GM12874 (cell line): Measurements from ENCODE around the gene GSN.

Experiments
- TF ChIP-seq, protein P1 (sequence below): IDR thresholded peaks from 2 replicates; pipeline ENCODE4 v1.5.1; 2011; ENCODE audit warnings: low read depth, mild to moderate bottlenecking, control low read depth, low read length, moderate library complexity; ENCODE audit not compliant: insufficient read depth

The GSN gene

GRCh38 chr9:121267689-121268597, at the start of gene GSN:
Gene GSN, plus strand, starts transcription at chr9:121268162. Its CDS starts 33,810 bp downstream, at chr9:121301972.
- TF ChIP-seq, protein P1, sequence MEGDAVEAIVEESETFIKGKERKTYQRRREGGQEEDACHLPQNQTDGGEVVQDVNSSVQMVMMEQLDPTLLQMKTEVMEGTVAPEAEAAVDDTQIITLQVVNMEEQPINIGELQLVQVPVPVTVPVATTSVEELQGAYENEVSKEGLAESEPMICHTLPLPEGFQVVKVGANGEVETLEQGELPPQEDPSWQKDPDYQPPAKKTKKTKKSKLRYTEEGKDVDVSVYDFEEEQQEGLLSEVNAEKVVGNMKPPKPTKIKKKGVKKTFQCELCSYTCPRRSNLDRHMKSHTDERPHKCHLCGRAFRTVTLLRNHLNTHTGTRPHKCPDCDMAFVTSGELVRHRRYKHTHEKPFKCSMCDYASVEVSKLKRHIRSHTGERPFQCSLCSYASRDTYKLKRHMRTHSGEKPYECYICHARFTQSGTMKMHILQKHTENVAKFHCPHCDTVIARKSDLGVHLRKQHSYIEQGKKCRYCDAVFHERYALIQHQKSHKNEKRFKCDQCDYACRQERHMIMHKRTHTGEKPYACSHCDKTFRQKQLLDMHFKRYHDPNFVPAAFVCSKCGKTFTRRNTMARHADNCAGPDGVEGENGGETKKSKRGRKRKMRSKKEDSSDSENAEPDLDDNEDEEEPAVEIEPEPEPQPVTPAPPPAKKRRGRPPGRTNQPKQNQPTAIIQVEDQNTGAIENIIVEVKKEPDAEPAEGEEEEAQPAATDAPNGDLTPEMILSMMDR, result no peak

- TF ChIP-seq, protein P1, result no peak
These were observed 49.5 kb upstream of the GSN start for GRCh38 chr9:121218357-121219027.

DNA sequence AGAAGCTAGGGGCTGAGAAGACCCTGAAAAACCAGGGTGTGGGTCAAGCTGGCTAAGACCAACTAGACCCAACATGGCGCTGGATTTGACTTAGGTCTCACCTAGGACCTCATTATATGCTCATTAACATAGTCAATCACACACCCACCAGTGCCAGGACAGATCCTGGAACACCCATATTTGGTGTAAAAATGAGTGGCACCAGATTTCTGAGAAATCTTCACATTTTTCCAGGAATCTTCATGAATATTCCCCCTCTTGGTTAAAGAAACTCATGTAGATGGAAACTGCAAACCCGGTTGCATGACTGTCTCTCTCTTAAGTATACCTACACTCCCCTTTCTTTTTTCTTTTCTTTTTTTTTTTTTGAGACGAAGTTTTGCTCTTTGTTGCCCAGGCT, 48.4 kb upstream of the GSN start:
- TF ChIP-seq, protein P1, result no peak

DNA sequence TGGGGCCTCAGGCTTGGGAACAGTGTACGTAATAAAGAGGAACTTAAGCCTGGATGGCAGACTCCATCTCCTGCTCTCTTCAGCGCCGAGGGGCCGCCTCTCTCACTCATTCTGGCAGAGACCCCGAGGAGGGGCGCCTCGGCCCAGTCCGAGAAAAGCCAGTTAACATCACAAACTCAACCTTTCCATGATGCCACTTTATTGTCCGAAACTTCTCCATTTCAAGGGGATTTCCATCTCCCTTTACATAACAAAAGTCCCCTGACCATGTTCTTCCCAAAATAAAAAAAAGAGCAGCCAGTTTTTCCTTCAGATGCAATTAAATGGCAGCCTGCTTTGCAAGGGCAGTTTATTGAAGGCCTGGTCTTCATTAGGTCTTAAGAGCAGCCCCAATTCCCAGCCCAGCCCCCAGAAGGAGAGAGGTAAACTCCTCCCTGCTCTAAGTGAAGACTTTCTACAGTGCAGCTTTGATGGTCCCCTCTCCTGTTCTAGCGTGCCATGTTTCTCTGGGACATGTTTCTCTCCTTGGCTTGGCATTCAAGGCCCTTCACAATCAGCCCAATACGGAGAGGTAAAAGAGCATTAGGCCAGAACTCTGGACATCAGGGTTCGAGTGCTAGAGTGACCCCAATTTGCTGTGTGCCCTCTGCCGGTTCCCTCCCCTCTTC, 46.8 kb upstream of the GSN start:
- TF ChIP-seq, protein P1, result no peak

DNA sequence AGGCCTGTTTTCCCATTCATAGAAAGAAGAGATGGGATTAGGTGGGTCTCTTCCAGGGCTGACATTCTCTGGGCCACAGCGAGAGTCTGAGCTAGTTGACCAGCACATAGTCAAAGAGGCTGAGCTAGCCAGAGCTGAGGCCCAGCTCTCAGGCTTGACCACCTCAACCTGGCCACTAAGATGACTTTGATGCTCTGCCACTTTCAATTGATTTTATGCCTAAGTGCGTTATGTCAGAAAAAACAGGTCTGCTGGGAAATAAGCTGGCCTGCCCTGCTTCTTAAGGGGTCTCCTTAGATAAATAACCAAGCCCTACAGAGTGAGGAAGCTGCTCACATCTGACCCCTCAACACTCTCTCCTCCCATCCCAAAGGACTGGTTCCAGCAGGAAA, 46.3 kb upstream of the GSN start:
- TF ChIP-seq, protein P1, result no peak

DNA sequence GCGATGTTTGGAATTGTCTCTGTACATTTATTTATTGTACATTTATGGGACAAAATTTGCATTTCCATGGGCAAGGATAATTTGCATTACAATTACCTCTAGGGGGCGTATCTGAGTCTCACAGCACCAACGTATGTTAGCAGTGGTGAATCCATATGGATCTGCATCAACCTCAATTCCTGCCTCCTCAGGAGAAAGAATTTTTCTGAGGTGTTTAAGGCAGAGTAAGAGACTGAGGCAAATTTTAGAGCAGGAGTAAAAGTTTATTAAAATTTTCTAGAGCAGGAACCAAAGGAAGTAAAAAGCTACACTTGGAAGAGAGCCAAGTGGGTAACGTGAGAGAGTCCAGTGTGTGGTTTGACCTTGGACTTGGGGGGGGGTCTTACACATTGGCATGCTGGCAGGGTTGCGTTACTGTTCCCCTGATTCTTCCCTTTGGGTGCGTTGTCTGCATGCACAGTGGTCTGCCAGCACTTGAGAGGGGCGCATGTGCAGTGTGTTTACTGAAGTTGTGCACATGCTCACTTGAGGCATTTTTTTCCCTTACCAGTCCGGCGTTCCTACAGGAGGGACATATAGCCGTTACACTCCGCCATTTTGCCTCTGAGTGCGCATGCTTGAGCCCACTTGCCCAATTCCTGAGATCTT, 45.3 kb upstream of the GSN start:
- TF ChIP-seq, protein P1, result peak; percentile 44; the same call in 1 of the 2 replicates
